Raji (cell line): ENCODE measurements around the gene MICAL3.

Source experiments
- POLR2A ChIP-seq: IDR thresholded peaks from 2 replicates; pipeline ENCODE4 v1.6.1; 2011; ENCODE audit warnings: low read depth, low read length, control low read depth; ENCODE audit not compliant: insufficient read depth

Gene MICAL3

GRCh38 chr22:17910561-17911311, 113.6 kb downstream of the MICAL3 start:
- no peak for TF ChIP-seq POLR2A

GRCh38 chr22:17907748-17908051, 116.7 kb downstream of the MICAL3 start:
- no peak for TF ChIP-seq POLR2A

- TF ChIP-seq POLR2A = no peak
Measured at GRCh38 chr22:17906978-17907747, 117.2 kb downstream of the MICAL3 start.

GRCh38 chr22:17905445-17905844, 118.9 kb downstream of the MICAL3 start:
- no peak for TF ChIP-seq POLR2A

GRCh38 chr22:17903564-17904295, 120.6 kb downstream of the MICAL3 start:
- no peak for TF ChIP-seq POLR2A

- TF ChIP-seq POLR2A = no peak
Measured at GRCh38 chr22:17902960-17903359, 121.4 kb downstream of the MICAL3 start.

GRCh38 chr22:17898375-17898774, 126.0 kb downstream of the MICAL3 start:
- no peak for TF ChIP-seq POLR2A

- no peak for TF ChIP-seq POLR2A
Measured at GRCh38 chr22:17897858-17898257, 126.5 kb downstream of the MICAL3 start.

GRCh38 chr22:17897426-17897825, 126.9 kb downstream of the MICAL3 start:
- TF ChIP-seq POLR2A = no peak

- no peak for TF ChIP-seq POLR2A
Measured at GRCh38 chr22:17896586-17896985, 127.8 kb downstream of the MICAL3 start.

GRCh38 chr22:17893900-17894535, 130.3 kb downstream of the MICAL3 start:
- TF ChIP-seq POLR2A = no peak

- TF ChIP-seq POLR2A = no peak
Measured at GRCh38 chr22:17892376-17892775, 132.0 kb downstream of the MICAL3 start.

GRCh38 chr22:17891481-17892167, 132.7 kb downstream of the MICAL3 start:
- TF ChIP-seq POLR2A = no peak

GRCh38 chr22:17890892-17891291, 133.5 kb downstream of the MICAL3 start:
- no peak for TF ChIP-seq POLR2A

GRCh38 chr22:17890245-17890671, 134.1 kb downstream of the MICAL3 start:
- TF ChIP-seq POLR2A = no peak
